NCI-H187 treated with DMSO at 0.1 percent for 48 hours (cell line): ENCODE measurements around the gene COL17A1.
A peak's percentile ranks its signal among the peaks of the same experiment; 100 is the strongest.

Experiments
- DNase-seq: peaks from one replicate; lab custom pipeline; 2025; lab: John Stamatoyannopoulos, UW

COL17A1 gene

DNA sequence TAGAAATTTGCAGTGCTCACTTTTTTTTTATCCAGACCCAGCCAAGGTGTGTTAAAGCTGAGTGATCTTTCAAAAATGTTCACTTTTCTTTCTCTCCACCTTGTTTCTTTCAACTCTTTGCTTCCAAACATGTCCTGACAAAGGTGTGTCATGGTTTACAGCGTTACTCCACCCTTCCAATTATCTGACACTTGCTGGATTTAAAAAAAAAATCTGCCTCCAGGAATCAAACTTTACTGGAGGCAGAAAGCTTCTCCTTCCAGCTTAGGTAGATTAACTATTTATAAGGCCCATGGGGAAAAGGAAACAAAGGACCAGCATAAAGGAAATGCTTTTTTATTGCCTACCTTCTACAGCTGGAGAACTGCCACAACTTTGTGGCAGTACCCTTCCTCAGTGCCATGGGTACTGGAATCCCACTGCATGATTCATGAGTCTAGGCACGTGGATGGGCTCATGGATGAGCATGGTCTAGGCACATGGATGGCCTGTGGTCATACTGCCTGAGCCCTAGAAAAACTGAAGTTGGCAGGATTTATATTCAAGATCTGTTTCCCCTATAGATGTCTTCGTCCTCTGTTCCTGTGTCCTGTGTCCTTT, at the start of gene COL17A1:
Gene COL17A1 (minus strand): TSS at position 80 of the 600 bp plus-strand sequence. CDS start 5,207 bp downstream, outside the sequence.
- no peak for DNase-seq

- DNase-seq, result no peak
Measured at GRCh38 chr10:104130041-104130440, 44.4 kb upstream of the COL17A1 start.

DNA sequence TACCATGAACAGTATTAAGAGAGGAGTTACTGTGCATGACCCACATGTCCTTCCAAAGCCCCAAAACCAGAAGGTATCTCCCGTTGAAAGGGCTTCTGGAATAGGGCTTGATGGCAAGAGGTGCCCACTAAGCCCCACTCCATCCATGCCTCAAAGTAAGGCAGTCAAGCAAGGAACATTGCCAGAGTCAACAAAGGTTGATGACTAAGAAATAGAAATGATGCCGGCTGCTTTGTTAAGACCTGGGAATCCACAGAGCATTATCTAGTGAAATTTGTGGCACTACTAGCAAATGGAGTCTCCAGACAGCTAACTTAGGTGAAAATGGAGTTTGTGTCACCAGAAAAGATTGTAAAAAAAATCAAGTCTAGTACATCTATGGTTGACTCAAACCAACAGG, 42.5 kb upstream of the COL17A1 start:
- DNase-seq, result no peak

GRCh38 chr10:104127411-104127810, 41.7 kb upstream of the COL17A1 start:
- DNase-seq, result no peak

GRCh38 chr10:104123397-104123796, 37.7 kb upstream of the COL17A1 start:
- no peak for DNase-seq

GRCh38 chr10:104122225-104123107, 36.8 kb upstream of the COL17A1 start:
- no peak for DNase-seq

GRCh38 chr10:104121485-104122224, 36.0 kb upstream of the COL17A1 start, which contains the start of gene SFR1:
SFR1 (plus strand) TSS chr10:104122171; CDS start chr10:104122184, 13 bp downstream.
- DNase-seq, result peak; percentile 67

DNA sequence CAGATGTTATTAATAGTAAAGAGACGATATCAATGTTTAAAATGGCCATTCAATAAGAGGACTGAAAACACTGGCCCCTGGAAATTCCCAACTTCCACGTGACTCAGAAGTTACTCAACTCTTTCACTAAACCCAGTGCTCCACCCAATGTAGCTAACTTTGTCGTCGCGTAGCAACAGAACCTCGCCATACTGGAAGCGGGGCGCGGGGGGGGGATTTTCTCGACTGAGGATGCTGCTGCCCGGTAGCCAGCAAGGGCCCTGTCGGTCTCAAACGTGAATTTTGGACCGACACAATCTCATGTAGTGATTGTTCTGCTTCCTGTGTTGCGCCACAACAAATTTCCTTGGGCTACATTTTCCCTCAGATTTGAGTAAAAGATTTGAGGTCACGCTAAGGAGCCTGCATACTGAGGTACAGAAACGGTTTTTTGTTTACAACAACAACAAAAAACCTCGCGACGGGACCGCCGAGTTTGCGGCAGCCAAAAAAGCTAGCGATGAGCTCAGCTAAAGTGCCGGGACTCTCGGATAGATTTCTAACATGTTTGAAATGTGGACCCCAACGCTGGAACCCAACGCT, 35.3 kb upstream of the COL17A1 start:
- no peak for DNase-seq

GRCh38 chr10:104120512-104120902, 34.8 kb upstream of the COL17A1 start:
- no peak for DNase-seq

DNA sequence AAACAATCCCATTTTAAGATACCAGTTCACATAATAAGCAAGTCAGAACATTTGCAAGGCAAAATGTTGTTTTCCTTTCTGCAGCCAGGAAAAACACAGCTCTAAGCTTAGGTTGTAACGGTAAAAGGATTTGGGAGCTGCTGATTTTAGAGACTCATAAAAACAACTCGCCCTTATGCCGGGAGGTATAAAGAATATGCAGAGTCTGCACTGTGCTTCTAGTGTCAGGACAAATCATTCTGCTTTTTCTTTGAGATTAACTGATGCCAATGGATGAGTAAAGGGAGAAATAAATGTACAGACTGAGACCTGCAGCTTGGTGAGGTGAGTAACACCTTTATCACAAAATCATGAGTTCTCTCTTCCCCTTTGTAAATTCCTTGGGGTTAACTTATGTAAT, 34.3 kb upstream of the COL17A1 start:
- DNase-seq, result no peak

GRCh38 chr10:104117839-104118323, 32.2 kb upstream of the COL17A1 start:
- peak; percentile 3 for DNase-seq

- DNase-seq, result no peak
Measured at GRCh38 chr10:104113376-104113956, 27.8 kb upstream of the COL17A1 start.

GRCh38 chr10:104109908-104110662, 24.4 kb upstream of the COL17A1 start:
- no peak for DNase-seq

- DNase-seq, result no peak
Measured at GRCh38 chr10:104104926-104105325, 19.2 kb upstream of the COL17A1 start.

- no peak for DNase-seq
Measured at GRCh38 chr10:104104418-104104817, 18.7 kb upstream of the COL17A1 start.

GRCh38 chr10:104103956-104104355, 18.3 kb upstream of the COL17A1 start:
- DNase-seq, result no peak

GRCh38 chr10:104101902-104102301, 16.2 kb upstream of the COL17A1 start:
- no peak for DNase-seq

GRCh38 chr10:104100795-104101194, 15.1 kb upstream of the COL17A1 start:
- no peak for DNase-seq

DNA sequence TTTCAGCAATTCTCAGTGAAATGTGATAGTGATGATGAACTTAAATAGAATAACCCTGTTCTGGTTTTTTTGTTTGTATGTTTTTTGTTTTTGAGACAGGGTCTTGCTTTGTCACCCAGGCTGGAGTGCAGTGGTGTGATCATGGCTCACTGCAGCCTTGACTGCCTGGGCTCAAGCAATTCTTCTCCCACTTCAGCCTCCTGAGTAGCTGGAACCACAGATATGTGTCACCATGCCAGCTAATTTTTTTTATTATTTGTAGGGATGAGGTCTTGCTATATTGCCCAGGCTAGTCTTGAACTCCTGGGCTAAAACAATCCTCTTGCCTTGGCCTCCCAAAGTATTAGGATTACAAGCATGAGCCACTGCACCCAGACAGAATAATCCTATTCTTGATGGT, 14.3 kb upstream of the COL17A1 start:
- DNase-seq, result no peak

DNA sequence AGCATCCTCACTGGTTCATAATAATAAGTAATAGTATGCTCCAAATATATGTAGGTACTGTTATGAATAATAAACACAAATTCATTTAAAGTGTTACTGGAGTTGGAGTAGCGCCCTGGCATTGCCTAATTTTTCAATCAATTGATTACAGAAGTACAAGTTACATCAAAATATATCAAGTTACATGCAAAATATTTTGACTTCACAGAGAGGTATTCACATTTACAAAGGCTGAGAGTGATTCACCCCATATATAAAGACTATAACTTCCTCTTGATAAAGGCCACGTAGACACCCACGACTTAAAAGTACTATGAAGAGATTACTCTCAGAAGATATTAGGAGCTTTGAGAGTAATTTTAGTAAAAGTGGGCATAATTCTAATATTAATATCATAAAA, 13.6 kb upstream of the COL17A1 start:
- no peak for DNase-seq

DNA sequence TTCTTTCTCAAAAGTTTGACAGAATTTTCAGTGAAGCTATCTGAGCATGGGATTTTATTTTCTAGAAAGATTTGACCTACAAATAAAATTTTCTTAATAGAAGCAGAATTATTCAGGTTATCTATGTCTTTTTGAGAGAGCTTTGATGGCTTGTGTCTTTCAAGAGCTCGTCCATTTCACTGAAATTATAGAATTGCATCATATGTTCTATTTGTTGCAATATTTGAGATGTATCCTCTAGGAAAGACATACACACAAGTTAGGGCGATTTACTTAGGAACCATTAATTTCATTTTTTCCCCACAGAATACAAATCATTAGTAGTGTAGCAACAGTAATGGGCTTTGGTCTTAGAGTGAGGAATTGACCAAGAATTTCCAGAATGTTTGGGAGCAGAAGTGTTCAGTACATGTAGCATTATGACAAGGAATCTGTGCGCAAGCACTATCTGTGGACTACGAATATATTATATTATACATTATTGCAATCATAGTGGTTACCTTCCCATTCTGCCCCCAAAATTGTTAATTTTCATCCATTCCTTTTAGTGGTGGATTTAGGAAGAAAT, 12.8 kb upstream of the COL17A1 start:
- no peak for DNase-seq
